IPS-20b (cell line): Measurements from ENCODE around the gene GLRB.
"Not testable (repeated sequence)": the region's sequence is repeated elsewhere in the genome, so short reads cannot be mapped to it uniquely, and the experiment has no call there.

Source experiments
- H3K27ac ChIP-seq: one replicate; pipeline ENCODE4 v1.5.1; 2013; ENCODE audit warnings: low read length
- H3K27me3 ChIP-seq: 2 replicates; pipeline ENCODE4 v1.6.1; 2013; ENCODE audit warnings: mild to moderate bottlenecking, low read length, inconsistent platforms; ENCODE audit not compliant: insufficient read depth
- H3K36me3 ChIP-seq: 2 replicates; pipeline ENCODE4 v1.6.1; 2013; ENCODE audit warnings: low read depth, mild to moderate bottlenecking, inconsistent platforms, low read length, moderate library complexity; ENCODE audit not compliant: insufficient read depth
- H3K4me1 ChIP-seq: 2 replicates; pipeline ENCODE4 v1.6.1; 2013; ENCODE audit warnings: mild to moderate bottlenecking, control low read depth, inconsistent platforms, low read length, moderate library complexity; ENCODE audit not compliant: insufficient read depth
- H3K4me3 ChIP-seq: 2 replicates; pipeline ENCODE4 v1.5.1; 2013; ENCODE audit warnings: mild to moderate bottlenecking, low read length, inconsistent platforms
- H3K9ac ChIP-seq: 2 replicates; pipeline ENCODE4 v1.6.1; 2013; ENCODE audit warnings: low read depth, mild to moderate bottlenecking, inconsistent platforms, low read length, moderate library complexity
- H3K9me3 ChIP-seq: 2 replicates; pipeline ENCODE4 v1.6.1; 2013; ENCODE audit warnings: mild to moderate bottlenecking, low read depth, low read length, inconsistent platforms; ENCODE audit not compliant: insufficient read depth

The GLRB gene

DNA sequence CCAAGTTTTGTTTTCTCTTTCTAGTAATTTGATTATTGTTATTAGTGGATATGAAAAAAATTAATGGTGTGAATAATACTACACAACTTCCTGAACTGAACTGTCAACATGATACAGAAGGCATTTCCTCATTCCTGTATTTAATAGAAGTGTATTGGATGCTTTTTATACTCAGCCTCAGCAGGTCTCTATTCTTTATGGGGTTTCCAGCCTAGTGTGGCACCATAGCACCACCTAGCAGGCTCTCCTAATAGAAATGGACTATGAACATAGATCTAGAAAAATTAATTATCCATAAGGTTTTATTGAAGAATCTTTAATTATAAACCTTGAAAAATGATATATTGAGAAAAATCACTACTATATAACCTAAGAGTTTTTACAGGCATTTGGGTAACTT lies 52.4 kb downstream of the GLRB start:
- H3K4me3 ChIP-seq, result no peak overlapping the region
- H3K27ac ChIP-seq, result no peak overlapping the region
- no peaks in the 10 kb centered on the region for H3K4me1 ChIP-seq
- H3K9me3 ChIP-seq, result no peaks in the 10 kb centered on the region
- no peak overlapping the region for H3K9ac ChIP-seq
- H3K27me3 ChIP-seq, result no peaks in the 10 kb centered on the region
- no peaks in the 10 kb centered on the region for H3K36me3 ChIP-seq

DNA sequence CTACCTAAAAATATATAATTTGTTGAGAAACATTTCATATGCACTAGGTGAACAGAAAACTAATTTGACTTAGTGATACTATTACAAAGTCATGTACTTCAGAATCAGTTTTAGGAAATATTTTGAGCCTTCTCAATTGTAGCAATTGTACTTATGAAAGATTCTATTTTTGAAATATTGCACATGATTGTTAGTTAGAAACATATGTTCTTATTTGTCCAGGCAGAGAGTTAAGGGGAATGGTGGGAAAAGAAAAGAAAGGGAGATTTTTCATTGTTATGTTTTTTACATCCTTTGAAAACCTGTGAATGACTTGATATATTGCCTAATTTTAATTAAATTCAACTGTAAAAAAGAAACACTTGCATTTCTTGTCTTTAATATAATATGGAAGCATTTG lies 66.0 kb downstream of the GLRB start:
- H3K27me3 ChIP-seq, result no peaks in the 10 kb centered on the region
- H3K36me3 ChIP-seq, result no peaks in the 10 kb centered on the region
- no peak overlapping the region for H3K27ac ChIP-seq
- no peaks in the 10 kb centered on the region for H3K4me1 ChIP-seq
- H3K9ac ChIP-seq, result no peak overlapping the region
- no peak overlapping the region for H3K4me3 ChIP-seq
- no peaks in the 10 kb centered on the region for H3K9me3 ChIP-seq

DNA sequence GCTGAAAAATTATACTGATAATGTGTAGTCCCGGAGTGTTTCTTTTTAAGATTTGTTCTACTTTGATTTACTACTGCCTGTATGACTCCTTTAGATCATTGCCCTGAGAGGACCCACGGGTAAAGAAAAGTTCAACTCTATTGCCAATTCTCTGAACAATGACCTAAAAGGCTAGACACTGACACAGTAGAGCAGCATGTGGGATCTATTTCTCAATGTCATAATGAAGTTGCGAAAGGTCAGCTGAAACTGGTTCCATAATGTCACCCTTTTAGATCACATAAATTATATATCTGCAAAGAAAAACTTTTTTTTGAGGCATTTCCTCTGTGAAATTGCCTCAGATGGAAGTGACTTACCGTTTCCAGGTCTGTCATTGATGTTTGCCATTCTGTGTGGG lies 67.4 kb downstream of the GLRB start:
- Histone ChIP-seq H3K4me1 (no peaks in the 10 kb centered on the region), H3K27me3 (no peaks in the 10 kb centered on the region), H3K27ac (no peak overlapping the region), H3K9me3 (no peaks in the 10 kb centered on the region), H3K9ac (no peak overlapping the region), H3K4me3 (no peak overlapping the region), H3K36me3 (no peaks in the 10 kb centered on the region)

GRCh38 chr4:157151711-157152110 lies 75.8 kb downstream of the GLRB start:
- Histone ChIP-seq H3K4me1 (no peaks in the 10 kb centered on the region), H3K4me3 (no peak overlapping the region), H3K36me3 (no peaks in the 10 kb centered on the region), H3K9me3 (no peaks in the 10 kb centered on the region), H3K27me3 (no peaks in the 10 kb centered on the region), H3K9ac (no peak overlapping the region), H3K27ac (no peak overlapping the region)

DNA sequence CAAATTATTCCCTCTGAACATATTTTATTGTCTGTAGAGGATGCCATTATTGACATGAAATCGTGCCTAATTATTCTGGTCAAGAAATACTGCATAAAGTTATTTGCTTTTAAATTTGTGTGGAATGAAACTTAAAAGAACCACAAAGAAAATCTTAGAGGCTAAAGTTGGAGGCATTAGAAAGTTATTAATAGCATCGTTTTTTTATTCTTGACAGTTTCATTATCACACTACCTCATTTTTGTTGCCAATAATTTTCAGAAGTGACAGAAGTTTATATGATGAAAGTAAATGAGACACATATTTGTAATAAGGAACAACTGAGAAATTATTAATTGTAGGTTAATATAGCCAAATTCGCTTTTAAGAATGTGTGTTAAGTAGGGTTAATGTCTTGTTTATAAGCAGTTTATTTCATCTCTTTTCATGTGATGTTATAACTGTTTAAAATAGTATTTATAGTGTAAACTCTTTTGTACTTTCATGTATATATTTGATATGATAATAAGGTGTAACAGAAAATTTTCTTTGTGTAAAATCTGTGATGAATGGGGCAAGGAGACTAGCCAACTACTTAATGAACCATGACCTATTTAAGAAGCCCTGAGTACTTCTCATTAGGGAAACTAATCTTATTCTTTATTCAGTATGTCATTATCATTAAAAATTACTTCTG lies 90.1 kb downstream of the GLRB start:
- Histone ChIP-seq H3K4me1 (no peaks in the 10 kb centered on the region), H3K9ac (no peak overlapping the region), H3K4me3 (no peak overlapping the region), H3K27ac (no peak overlapping the region), H3K27me3 (no peaks in the 10 kb centered on the region), H3K9me3 (no peaks in the 10 kb centered on the region), H3K36me3 (no peaks in the 10 kb centered on the region)

DNA sequence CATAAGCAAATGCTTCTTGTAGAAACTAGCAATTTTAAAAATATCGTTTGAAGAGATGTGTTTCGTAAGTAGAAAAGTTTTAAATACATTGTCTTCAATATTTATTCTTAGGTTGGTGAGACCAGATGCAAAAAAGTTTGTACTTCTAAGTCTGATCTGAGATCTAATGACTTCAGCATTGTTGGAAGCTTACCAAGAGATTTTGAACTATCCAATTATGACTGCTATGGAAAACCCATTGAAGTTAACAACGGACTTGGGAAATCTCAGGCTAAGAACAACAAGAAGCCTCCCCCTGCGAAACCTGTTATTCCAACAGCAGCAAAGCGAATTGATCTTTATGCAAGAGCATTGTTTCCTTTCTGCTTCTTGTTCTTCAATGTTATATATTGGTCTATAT lies 94.4 kb downstream of the GLRB start:
- Histone ChIP-seq H3K27me3 (no peaks in the 10 kb centered on the region), H3K9ac (no peak overlapping the region), H3K36me3 (no peaks in the 10 kb centered on the region), H3K9me3 (no peaks in the 10 kb centered on the region), H3K27ac (no peak overlapping the region), H3K4me3 (no peak overlapping the region), H3K4me1 (no peaks in the 10 kb centered on the region)

- Histone ChIP-seq H3K27ac (no peak overlapping the region), H3K36me3 (no peaks in the 10 kb centered on the region), H3K4me1 (no peaks in the 10 kb centered on the region), H3K4me3 (no peak overlapping the region), H3K9me3 (no peaks in the 10 kb centered on the region), H3K27me3 (no peaks in the 10 kb centered on the region), H3K9ac (no peak overlapping the region)
Observed at GRCh38 chr4:157172011-157172410, 96.1 kb downstream of the GLRB start.

GRCh38 chr4:157180268-157180667 lies 104.3 kb downstream of the GLRB start:
- H3K27ac ChIP-seq, H3K27me3 ChIP-seq, H3K9ac ChIP-seq, H3K4me1 ChIP-seq, H3K9me3 ChIP-seq, H3K36me3 ChIP-seq, H3K4me3 ChIP-seq: not testable (repeated sequence)

- H3K36me3 ChIP-seq, result no peaks in the 10 kb centered on the region
- H3K27ac ChIP-seq, result no peak overlapping the region
- H3K4me3 ChIP-seq, result no peak overlapping the region
- no peak overlapping the region for H3K9ac ChIP-seq
- no peaks in the 10 kb centered on the region for H3K9me3 ChIP-seq
- no peaks in the 10 kb centered on the region for H3K4me1 ChIP-seq
- no peaks in the 10 kb centered on the region for H3K27me3 ChIP-seq
Observed at GRCh38 chr4:157184300-157184699, 108.3 kb downstream of the GLRB start.

DNA sequence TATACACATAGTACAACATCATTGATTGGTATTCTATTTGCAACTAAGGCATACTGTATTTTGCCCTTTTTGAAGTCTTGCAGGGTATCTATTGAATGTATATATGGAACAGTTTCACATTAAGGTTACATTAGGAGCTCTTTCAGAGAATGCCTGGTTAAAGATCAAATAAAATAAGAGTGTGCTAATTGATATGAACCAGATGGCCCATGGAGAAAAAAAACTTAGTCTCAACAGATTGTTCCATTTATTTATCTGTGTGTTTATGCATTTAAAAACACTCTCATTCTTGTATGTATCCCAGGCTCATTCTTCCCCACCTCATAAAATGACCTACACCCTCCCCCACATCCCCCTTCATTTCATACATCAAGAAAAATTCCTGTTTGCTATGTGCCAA lies 109.4 kb downstream of the GLRB start:
- H3K27ac ChIP-seq, result no peak overlapping the region

DNA sequence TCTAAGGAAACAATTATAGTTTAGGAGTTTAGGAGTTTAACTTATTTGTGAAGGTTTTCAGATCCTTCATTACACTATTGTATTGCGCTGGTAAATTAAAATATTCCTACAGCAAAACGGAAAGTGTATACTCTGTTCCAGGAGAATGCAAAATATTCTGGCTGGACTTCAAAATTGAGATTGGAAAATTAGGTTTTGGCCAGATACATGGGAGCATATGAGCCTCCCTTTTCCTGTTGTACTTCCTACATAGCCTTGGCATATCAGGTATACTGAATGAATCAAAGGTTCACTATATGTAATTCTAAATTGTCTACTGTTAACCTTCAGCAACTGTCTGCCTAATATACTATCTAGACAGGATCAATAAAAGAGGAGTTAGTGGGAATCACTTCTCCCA lies 119.4 kb downstream of the GLRB start:
- no peak overlapping the region for H3K4me3 ChIP-seq
- H3K27ac ChIP-seq, result no peak overlapping the region
- no peaks in the 10 kb centered on the region for H3K27me3 ChIP-seq
- H3K4me1 ChIP-seq, result peaks cover 10% of the 10 kb centered on the region; the same call in 1 of the 2 replicates
- H3K9ac ChIP-seq, result no peak overlapping the region
- H3K9me3 ChIP-seq, result no peaks in the 10 kb centered on the region
- no peaks in the 10 kb centered on the region for H3K36me3 ChIP-seq

More for the DNA sequence above, 109.4 kb downstream of the GLRB start:
- H3K4me3 ChIP-seq, result no peak overlapping the region
- H3K4me1 ChIP-seq, result no peaks in the 10 kb centered on the region
- H3K9ac ChIP-seq, result no peak overlapping the region
- H3K9me3 ChIP-seq, result no peaks in the 10 kb centered on the region
- H3K27me3 ChIP-seq, result no peaks in the 10 kb centered on the region
- H3K36me3 ChIP-seq, result no peaks in the 10 kb centered on the region

DNA sequence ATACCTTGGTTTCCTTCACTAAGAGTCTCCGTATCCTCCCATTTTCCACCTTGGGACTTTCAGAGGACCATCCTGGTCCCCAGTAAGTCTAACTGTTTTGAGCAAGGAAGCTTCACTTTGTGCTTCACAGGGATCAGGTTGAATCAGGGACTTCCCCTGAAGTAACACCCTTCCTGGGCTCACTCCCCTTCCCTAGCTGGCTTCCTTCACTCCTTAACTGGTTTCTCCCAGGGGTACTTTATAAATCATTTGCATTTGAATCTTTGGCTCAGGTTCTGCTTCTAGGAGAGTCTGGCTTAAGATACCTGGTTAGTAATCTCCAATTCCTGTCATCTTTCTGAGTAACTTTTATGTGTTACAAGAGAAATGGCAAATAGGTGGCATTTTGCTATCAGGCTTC lies 120.1 kb downstream of the GLRB start:
- peaks cover 10% of the 10 kb centered on the region; the same call in 1 of the 2 replicates for H3K4me1 ChIP-seq
- H3K36me3 ChIP-seq, result no peaks in the 10 kb centered on the region

More for the DNA sequence above, 120.1 kb downstream of the GLRB start:
- Histone ChIP-seq H3K27ac (no peak overlapping the region), H3K4me3 (peak overlapping the region; percentile 23; the same call in 1 of the 2 replicates), H3K27me3 (no peaks in the 10 kb centered on the region), H3K9me3 (no peaks in the 10 kb centered on the region), H3K9ac (no peak overlapping the region)
